Smooth muscle cell (in vitro differentiated cells): ENCODE measurements around the gene CNTNAP1. TPM values are rescaled to one million over a fixed set of nuclear protein-coding genes. Genes with fewer than 3 reads are reported as not detected.

ENCODE experiments used
- DNase-seq: peaks from one replicate; lab custom pipeline; 2025; ENCODE audit not compliant: unreplicated experiment; lab: John Stamatoyannopoulos, UW
- H2AFZ ChIP-seq: fragments of 200-600 bp; sonication (generic); 2 replicates; pipeline ENCODE4 v1.6.0; 2016; ENCODE audit warnings: antibody characterized with exemption, low read depth, mild to moderate bottlenecking
- H3F3A ChIP-seq: fragments of 200-600 bp; sonication (generic); 2 replicates; pipeline ENCODE4 v1.6.0; 2017; ENCODE audit warnings: antibody characterized with exemption, low read depth
- H3K27ac ChIP-seq: fragments of 200-600 bp; sonication (generic); 2 replicates; pipeline ENCODE4 v1.5.1; 2016; ENCODE audit warnings: low read depth, mild to moderate bottlenecking
- H3K27me3 ChIP-seq: fragments of 200-600 bp; sonication (generic); 2 replicates; pipeline ENCODE4 v1.6.1; 2016; ENCODE audit warnings: low read depth, mild to moderate bottlenecking
- H3K36me3 ChIP-seq: fragments of 200-600 bp; sonication (generic); 2 replicates; pipeline ENCODE4 v1.5.1; 2016; ENCODE audit warnings: low read depth
- H3K4me1 ChIP-seq: fragments of 200-600 bp; sonication (generic); 2 replicates; pipeline ENCODE4 v1.5.1; 2016; ENCODE audit warnings: low read depth
- H3K4me2 ChIP-seq: fragments of 200-600 bp; sonication (generic); 2 replicates; pipeline ENCODE4 v1.6.0; 2016; ENCODE audit warnings: mild to moderate bottlenecking
- H3K4me3 ChIP-seq: fragments of 200-600 bp; sonication (generic); 2 replicates; pipeline ENCODE4 v1.5.1; 2016; ENCODE audit warnings: mild to moderate bottlenecking
- H3K79me2 ChIP-seq: fragments of 200-600 bp; sonication (generic); 2 replicates; pipeline ENCODE4 v1.6.0; 2016; ENCODE audit warnings: low read depth, mild to moderate bottlenecking
- H3K9ac ChIP-seq: fragments of 200-600 bp; sonication (generic); 2 replicates; pipeline ENCODE4 v1.6.0; 2016; ENCODE audit warnings: low read depth
- H3K9me3 ChIP-seq: fragments of 200-600 bp; sonication (generic); replicated peaks from 2 replicates; pipeline ENCODE4 v1.5.1; 2016; ENCODE audit warnings: low read depth
- H4K20me1 ChIP-seq: fragments of 200-600 bp; sonication (generic); 2 replicates; pipeline ENCODE4 v1.6.0; 2016; ENCODE audit warnings: low read depth
- CTCF ChIP-seq: fragments of 200-600 bp; sonication (generic); IDR thresholded peaks from 2 replicates; pipeline ENCODE4 v1.5.1; 2017; ENCODE audit warnings: borderline replicate concordance, mild to moderate bottlenecking, antibody characterized with exemption; ENCODE audit not compliant: insufficient read depth, poor library complexity, severe bottlenecking
- WGBS: methylation state at CpG from one replicate; pipeline ENCODE4 v1.1.7; 2016; ENCODE audit warnings: low lambda C conversion rate; 5-methylcytosine and 5-hydroxymethylcytosine counted together
- polyA plus RNA-seq: library from polyadenylated mRNA; unstranded; fragments of >200 nt; fragmentation: Nextera tagmentation; extraction: Ambion mirVana; gene quantifications from 2 replicates; pipeline ENCODE4 v1.2.1, GENCODE V29; 2016
- total RNA-seq: library from RNA; depleted of rRNA; stranded (reverse); fragments of >200 nt; gene quantifications from 2 replicates; pipeline ENCODE4 v1.2.3, GENCODE V29; 2014

CNTNAP1 gene
- total and polyA plus RNA-seq, 2 experiments from 2014 or later, result 2.0 to 7.1 TPM

GRCh38 chr17:42694524-42694923, 12.2 kb downstream of the CNTNAP1 start:
- Histone ChIP-seq H3K27me3 (no peaks in the 10 kb centered on the region), H2AFZ (no peak overlapping the region), H3K4me1 (peaks cover 11% of the 10 kb centered on the region), H3K9ac (no peak overlapping the region), H3K9me3 (no peaks in the 10 kb centered on the region), H3K36me3 (no peaks in the 10 kb centered on the region), H3K4me3 (no peak overlapping the region), H3K4me2 (no peak overlapping the region), H3K79me2 (no peaks in the 10 kb centered on the region), H3K27ac (no peak overlapping the region), H4K20me1 (no peaks in the 10 kb centered on the region), H3F3A (no peaks in the 10 kb centered on the region)
- WGBS, result 95% methylated on average over 3 of the region's 3 CpGs
- no peak for TF ChIP-seq CTCF
- no peak for DNase-seq

- no peaks in the 10 kb centered on the region for H3K79me2 ChIP-seq
- H2AFZ ChIP-seq, result no peak overlapping the region
- H3K4me1 ChIP-seq, result peaks cover 14% of the 10 kb centered on the region
- H3K36me3 ChIP-seq, result no peaks in the 10 kb centered on the region
- no peaks in the 10 kb centered on the region for H3K9me3 ChIP-seq
- WGBS, result 98% methylated on average over 20 of the region's 20 CpGs
- TF ChIP-seq CTCF, result no peak
- no peaks in the 10 kb centered on the region for H3F3A ChIP-seq
- no peak for DNase-seq
- H3K27me3 ChIP-seq, result no peaks in the 10 kb centered on the region
- no peak overlapping the region for H3K27ac ChIP-seq
- no peak overlapping the region for H3K4me3 ChIP-seq
- no peak overlapping the region for H3K9ac ChIP-seq
- H3K4me2 ChIP-seq, result no peak overlapping the region
- H4K20me1 ChIP-seq, result no peaks in the 10 kb centered on the region
Observed at GRCh38 chr17:42695500-42695899, 13.2 kb downstream of the CNTNAP1 start.

- H3K4me1 ChIP-seq, result peaks cover 14% of the 10 kb centered on the region
- H2AFZ ChIP-seq, result no peak overlapping the region
- 97% methylated on average over 19 of the region's 19 CpGs for WGBS
- H3K27ac ChIP-seq, result no peak overlapping the region
- no peak for TF ChIP-seq CTCF
- no peak overlapping the region for H3K4me3 ChIP-seq
- no peaks in the 10 kb centered on the region for H3K9me3 ChIP-seq
- no peaks in the 10 kb centered on the region for H3K79me2 ChIP-seq
- no peak for DNase-seq
- no peak overlapping the region for H3K4me2 ChIP-seq
- H4K20me1 ChIP-seq, result no peaks in the 10 kb centered on the region
- H3K36me3 ChIP-seq, result no peaks in the 10 kb centered on the region
- H3F3A ChIP-seq, result no peaks in the 10 kb centered on the region
- H3K27me3 ChIP-seq, result no peaks in the 10 kb centered on the region
- H3K9ac ChIP-seq, result no peak overlapping the region
Observed at GRCh38 chr17:42697108-42697811, 14.9 kb downstream of the CNTNAP1 start.
